ENCODE data around the gene BDNF. TPM values are rescaled to one million over a fixed set of nuclear protein-coding genes. Genes with fewer than 3 reads are reported as not detected.

BDNF gene
- total and polyA plus RNA-seq, 2 donors, result 0.24 to 0.52 TPM

DNA sequence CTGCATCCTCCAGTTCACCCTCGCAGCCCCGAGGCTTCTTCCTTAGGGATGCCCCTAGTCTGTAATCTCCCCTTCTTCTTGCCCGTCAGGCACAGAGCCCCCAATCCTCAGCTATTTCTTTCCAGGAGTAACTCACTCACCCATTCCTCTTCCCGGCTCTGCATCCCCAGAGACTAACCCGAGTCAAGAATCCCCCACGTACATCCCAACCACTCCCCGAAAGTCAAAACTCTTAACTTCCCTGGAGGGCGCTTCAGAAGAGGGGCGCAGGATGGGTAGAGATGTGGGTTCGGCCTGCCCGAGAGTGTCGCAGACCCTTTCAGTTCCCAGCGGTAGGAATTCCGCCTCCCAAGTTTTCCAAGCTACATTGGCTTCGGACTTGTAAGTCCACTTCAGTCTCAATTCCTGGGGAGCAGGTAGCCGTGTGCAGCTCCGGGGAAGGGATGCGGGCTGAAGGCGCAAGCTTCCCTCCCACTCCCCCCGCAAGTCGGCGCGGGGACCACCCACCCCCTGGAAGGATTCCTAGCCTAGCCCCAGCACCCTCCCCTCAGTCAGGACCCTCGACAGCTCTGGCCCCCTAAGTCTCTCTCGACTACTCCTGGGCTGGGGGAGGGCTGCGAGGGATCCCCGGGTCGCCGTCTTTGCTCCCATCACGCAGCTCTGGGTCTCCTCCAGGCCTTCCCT, 871 bp downstream of the BDNF start:
- peaks cover 0 to 2% of the 10 kb centered on the region in 2 donors for H3K4me1 ChIP-seq (ENCODE audit: control insufficient read depth in 2 of 2, insufficient read depth in 2 of 2, low read length in 2 of 2)
- peaks cover 2 to 3% of the 10 kb centered on the region in 2 donors for H3K9me3 ChIP-seq (ENCODE audit: control insufficient read depth in 2 of 2, insufficient read depth in 1 of 2, low read length in 1 of 2)
- DNase-seq (ENCODE audit: low read depth in 6 of 9, low spot score in 9 of 9), result no peak
- WGBS, result 5% methylated on average over 30 of the region's 30 CpGs
- peaks cover 44 to 59% of the 10 kb centered on the region in 2 donors for H3K27me3 ChIP-seq (ENCODE audit: control insufficient read depth in 2 of 2, insufficient read depth in 1 of 2, low read length in 1 of 2)
- H3K36me3 ChIP-seq (ENCODE audit: control insufficient read depth in 2 of 2, insufficient read depth in 2 of 2, low read length in 1 of 2), result no peaks in the 10 kb centered on the region
- H3K4me3 ChIP-seq (ENCODE audit: low read length in 2 of 2), result no peak overlapping the region
- H3K27ac ChIP-seq (ENCODE audit: low read depth in 1 of 2, low read length in 1 of 2), result no peak overlapping the region

DNA sequence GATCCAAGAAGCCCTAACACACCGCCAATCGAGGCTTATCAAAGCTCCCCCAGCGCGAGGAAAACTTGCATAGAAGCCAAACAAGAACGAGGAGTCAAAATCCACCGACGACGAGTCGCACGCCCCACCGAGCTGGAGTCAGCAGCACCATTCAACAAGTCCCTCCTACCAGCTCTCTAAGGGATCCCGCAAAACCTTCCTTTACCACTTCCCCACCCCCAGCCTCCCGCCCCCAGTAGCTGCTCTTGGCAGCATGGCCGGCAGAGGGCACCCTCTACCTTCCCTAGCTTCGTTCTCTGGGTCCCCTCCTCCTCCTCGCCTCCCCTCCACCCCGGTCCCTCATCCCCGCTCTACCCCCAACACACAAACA, 1.4 kb downstream of the BDNF start:
- Histone ChIP-seq H3K27ac (ENCODE audit: low read depth in 1 of 2, low read length in 1 of 2) (no peak overlapping the region), H3K27me3 (ENCODE audit: control insufficient read depth in 2 of 2, insufficient read depth in 1 of 2, low read length in 1 of 2) (peaks cover 44 to 59% of the 10 kb centered on the region in 2 donors), H3K4me1 (ENCODE audit: control insufficient read depth in 2 of 2, insufficient read depth in 2 of 2, low read length in 2 of 2) (peaks cover 0 to 2% of the 10 kb centered on the region in 2 donors), H3K9me3 (ENCODE audit: control insufficient read depth in 2 of 2, insufficient read depth in 1 of 2, low read length in 1 of 2) (peaks cover 2 to 3% of the 10 kb centered on the region in 2 donors), H3K36me3 (ENCODE audit: control insufficient read depth in 2 of 2, insufficient read depth in 2 of 2, low read length in 1 of 2) (no peaks in the 10 kb centered on the region), H3K4me3 (ENCODE audit: low read length in 2 of 2) (no peak overlapping the region)
- peak in 8 of 9 donors; percentile 5 to 59 (median 26) for DNase-seq (ENCODE audit: low read depth in 6 of 9, low spot score in 9 of 9)
- WGBS, result 1% methylated on average over 18 of the region's 18 CpGs

DNA sequence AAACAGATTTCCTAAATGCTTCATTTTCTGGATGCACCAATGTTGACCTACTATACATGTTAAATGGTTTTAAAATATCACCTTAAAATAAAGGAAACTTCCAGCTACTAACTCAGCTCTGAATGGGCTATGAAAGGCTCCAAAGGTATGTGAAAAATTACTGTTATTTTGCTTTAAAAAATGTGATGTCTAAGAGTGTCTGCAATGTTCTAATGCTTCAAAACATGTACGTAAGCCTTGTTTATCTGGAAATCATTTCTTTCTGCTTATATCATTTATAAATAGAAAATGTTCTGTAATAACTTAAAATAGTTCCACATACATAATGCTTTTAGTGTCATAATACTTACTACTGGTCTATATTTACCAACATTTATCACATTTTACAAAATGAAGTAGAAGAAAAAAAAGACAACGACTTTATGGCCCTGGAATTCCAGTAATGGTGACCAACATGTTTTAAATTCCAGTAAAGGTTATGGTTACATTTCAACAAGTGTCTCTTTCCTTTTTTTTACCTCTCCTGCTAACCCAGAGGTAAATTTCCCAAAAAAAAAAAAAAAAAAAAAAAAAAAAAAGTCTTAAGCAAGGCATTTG, 2.5 kb downstream of the BDNF start:
- peaks cover 43 to 54% of the 10 kb centered on the region in 2 donors for H3K27me3 ChIP-seq (ENCODE audit: control insufficient read depth in 2 of 2, insufficient read depth in 1 of 2, low read length in 1 of 2)
- 65% methylated on average over 2 of the region's 2 CpGs for WGBS

DNA sequence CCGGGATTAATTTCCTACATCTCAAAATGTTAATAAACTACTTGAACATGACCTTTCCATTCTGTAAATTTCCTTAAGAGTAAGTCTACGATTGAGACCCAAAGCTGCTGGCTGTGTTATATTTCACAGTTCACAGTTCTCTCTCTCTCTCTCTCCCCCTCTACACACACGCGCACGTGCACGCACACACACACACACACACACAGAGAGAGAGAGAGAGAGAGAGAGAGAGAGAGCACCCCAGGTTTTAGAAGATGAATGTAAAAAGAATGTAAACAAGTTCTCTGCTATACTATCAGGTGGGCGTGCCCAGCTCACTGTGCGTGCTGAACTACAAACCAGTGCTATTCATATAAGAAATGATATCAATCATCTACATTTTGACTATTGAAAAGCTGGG, 3.3 kb downstream of the BDNF start:
- 44% methylated on average over 8 of the region's 8 CpGs for WGBS
- no peaks in the 10 kb centered on the region for H3K36me3 ChIP-seq (ENCODE audit: control insufficient read depth in 2 of 2, insufficient read depth in 2 of 2, low read length in 1 of 2)
- H3K4me3 ChIP-seq (ENCODE audit: low read length in 2 of 2), result no peak overlapping the region
- peaks cover 2 to 3% of the 10 kb centered on the region in 2 donors for H3K9me3 ChIP-seq (ENCODE audit: control insufficient read depth in 2 of 2, insufficient read depth in 1 of 2, low read length in 1 of 2)
- peaks cover 37 to 47% of the 10 kb centered on the region in 2 donors for H3K27me3 ChIP-seq (ENCODE audit: control insufficient read depth in 2 of 2, insufficient read depth in 1 of 2, low read length in 1 of 2)
- H3K4me1 ChIP-seq (ENCODE audit: control insufficient read depth in 2 of 2, insufficient read depth in 2 of 2, low read length in 2 of 2), result peaks cover 0 to 2% of the 10 kb centered on the region in 2 donors
- no peak for DNase-seq (ENCODE audit: low read depth in 6 of 9, low spot score in 9 of 9)
- H3K27ac ChIP-seq (ENCODE audit: low read depth in 1 of 2, low read length in 1 of 2), result no peak overlapping the region

More for the DNA sequence above, 2.5 kb downstream of the BDNF start:
- no peak overlapping the region for H3K27ac ChIP-seq (ENCODE audit: low read depth in 1 of 2, low read length in 1 of 2)
- H3K4me3 ChIP-seq (ENCODE audit: low read length in 2 of 2), result no peak overlapping the region
- H3K4me1 ChIP-seq (ENCODE audit: control insufficient read depth in 2 of 2, insufficient read depth in 2 of 2, low read length in 2 of 2), result peaks cover 0 to 2% of the 10 kb centered on the region in 2 donors
- no peaks in the 10 kb centered on the region for H3K36me3 ChIP-seq (ENCODE audit: control insufficient read depth in 2 of 2, insufficient read depth in 2 of 2, low read length in 1 of 2)
- no peak for DNase-seq (ENCODE audit: low read depth in 6 of 9, low spot score in 9 of 9)
- H3K9me3 ChIP-seq (ENCODE audit: control insufficient read depth in 2 of 2, insufficient read depth in 1 of 2, low read length in 1 of 2), result peaks cover 2 to 3% of the 10 kb centered on the region in 2 donors

DNA sequence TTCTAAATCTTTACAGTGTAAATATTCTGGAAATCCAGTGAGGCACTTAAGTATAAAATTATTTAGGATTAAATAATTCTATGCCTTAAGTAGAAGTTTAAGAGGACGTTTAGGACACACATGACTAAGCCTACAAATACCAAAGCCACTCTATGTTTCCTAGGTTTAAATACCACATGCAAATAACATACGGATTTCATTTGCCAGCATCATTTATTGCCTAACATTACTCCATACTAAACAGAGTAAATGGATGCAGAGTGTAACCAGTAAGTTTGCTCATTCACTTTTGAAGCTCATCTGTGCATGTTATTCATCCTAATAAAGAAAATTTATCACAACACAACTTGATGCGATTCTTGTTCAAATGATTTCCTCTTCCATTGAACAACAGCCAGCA, 4.1 kb downstream of the BDNF start:
- WGBS, result 65% methylated on average over 3 of the region's 3 CpGs
- Histone ChIP-seq H3K27ac (ENCODE audit: low read depth in 1 of 2, low read length in 1 of 2) (no peak overlapping the region), H3K27me3 (ENCODE audit: control insufficient read depth in 2 of 2, insufficient read depth in 1 of 2, low read length in 1 of 2) (peaks cover 28 to 38% of the 10 kb centered on the region in 2 donors)

DNA sequence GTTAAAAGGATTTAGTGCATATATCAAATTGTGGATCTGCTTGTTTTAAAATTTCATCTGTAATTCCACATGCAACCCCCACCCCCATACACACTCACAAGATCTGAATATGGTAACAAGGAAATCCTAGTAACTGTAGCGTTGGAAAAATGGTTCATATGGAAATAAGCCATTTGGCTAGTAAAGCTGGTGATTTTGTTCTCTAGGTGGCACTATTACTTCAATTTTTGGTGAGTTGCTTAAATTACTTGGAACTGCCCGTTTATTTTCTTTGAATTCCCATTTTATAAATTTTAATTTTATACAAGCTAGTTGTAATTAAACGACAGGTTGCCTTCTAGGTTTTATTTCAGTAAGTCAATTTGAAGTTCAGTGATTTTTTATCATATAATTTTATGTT, 5.3 kb downstream of the BDNF start:
- Histone ChIP-seq H3K27ac (ENCODE audit: low read depth in 1 of 2, low read length in 1 of 2) (no peak overlapping the region), H3K27me3 (ENCODE audit: control insufficient read depth in 2 of 2, insufficient read depth in 1 of 2, low read length in 1 of 2) (peaks cover 17 to 28% of the 10 kb centered on the region in 2 donors), H3K9me3 (ENCODE audit: control insufficient read depth in 2 of 2, insufficient read depth in 1 of 2, low read length in 1 of 2) (peaks cover 2 to 3% of the 10 kb centered on the region in 2 donors), H3K4me3 (ENCODE audit: low read length in 2 of 2) (no peak overlapping the region), H3K36me3 (ENCODE audit: control insufficient read depth in 2 of 2, insufficient read depth in 2 of 2, low read length in 1 of 2) (no peaks in the 10 kb centered on the region), H3K4me1 (ENCODE audit: control insufficient read depth in 2 of 2, insufficient read depth in 2 of 2, low read length in 2 of 2) (peaks cover 0 to under 1% of the 10 kb centered on the region in 2 donors)
- no peak for DNase-seq (ENCODE audit: low read depth in 6 of 9, low spot score in 9 of 9)
- WGBS, result 30% methylated on average over 3 of the region's 3 CpGs

More for the DNA sequence above, 4.1 kb downstream of the BDNF start:
- no peaks in the 10 kb centered on the region for H3K36me3 ChIP-seq (ENCODE audit: control insufficient read depth in 2 of 2, insufficient read depth in 2 of 2, low read length in 1 of 2)
- H3K4me3 ChIP-seq (ENCODE audit: low read length in 2 of 2), result no peak overlapping the region
- no peak for DNase-seq (ENCODE audit: low read depth in 6 of 9, low spot score in 9 of 9)
- H3K9me3 ChIP-seq (ENCODE audit: control insufficient read depth in 2 of 2, insufficient read depth in 1 of 2, low read length in 1 of 2), result peaks cover 2 to 3% of the 10 kb centered on the region in 2 donors
- H3K4me1 ChIP-seq (ENCODE audit: control insufficient read depth in 2 of 2, insufficient read depth in 2 of 2, low read length in 2 of 2), result peaks cover 0 to 2% of the 10 kb centered on the region in 2 donors

DNA sequence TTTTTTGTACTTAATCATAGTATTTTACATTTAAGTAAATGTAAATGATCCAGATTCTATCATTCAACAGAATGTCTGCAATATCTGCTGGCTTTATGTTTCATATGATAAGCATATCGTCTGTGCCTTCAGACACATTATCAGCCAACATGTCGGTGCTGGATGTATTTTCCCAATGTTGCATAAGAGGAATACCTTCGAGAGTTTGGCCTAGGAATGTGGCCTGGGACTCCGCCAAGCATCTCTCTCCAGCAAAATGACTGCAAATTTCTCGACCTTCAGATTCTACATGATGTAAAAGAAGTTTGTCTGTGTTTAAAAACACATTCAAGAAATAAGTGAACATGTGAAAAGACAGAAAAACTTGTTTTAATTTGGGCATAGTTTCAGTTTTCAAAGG, 6.9 kb downstream of the BDNF start:
- 88% methylated on average over 5 of the region's 5 CpGs for WGBS
- Histone ChIP-seq H3K4me1 (ENCODE audit: control insufficient read depth in 2 of 2, insufficient read depth in 2 of 2, low read length in 2 of 2) (no peaks in the 10 kb centered on the region), H3K4me3 (ENCODE audit: low read length in 2 of 2) (no peak overlapping the region), H3K36me3 (ENCODE audit: control insufficient read depth in 2 of 2, insufficient read depth in 2 of 2, low read length in 1 of 2) (no peaks in the 10 kb centered on the region), H3K27me3 (ENCODE audit: control insufficient read depth in 2 of 2, insufficient read depth in 1 of 2, low read length in 1 of 2) (peaks cover 2 to 13% of the 10 kb centered on the region in 2 donors), H3K27ac (ENCODE audit: low read depth in 1 of 2, low read length in 1 of 2) (no peak overlapping the region), H3K9me3 (ENCODE audit: control insufficient read depth in 2 of 2, insufficient read depth in 1 of 2, low read length in 1 of 2) (no peaks in the 10 kb centered on the region)
- DNase-seq (ENCODE audit: low read depth in 6 of 9, low spot score in 9 of 9), result no peak

DNA sequence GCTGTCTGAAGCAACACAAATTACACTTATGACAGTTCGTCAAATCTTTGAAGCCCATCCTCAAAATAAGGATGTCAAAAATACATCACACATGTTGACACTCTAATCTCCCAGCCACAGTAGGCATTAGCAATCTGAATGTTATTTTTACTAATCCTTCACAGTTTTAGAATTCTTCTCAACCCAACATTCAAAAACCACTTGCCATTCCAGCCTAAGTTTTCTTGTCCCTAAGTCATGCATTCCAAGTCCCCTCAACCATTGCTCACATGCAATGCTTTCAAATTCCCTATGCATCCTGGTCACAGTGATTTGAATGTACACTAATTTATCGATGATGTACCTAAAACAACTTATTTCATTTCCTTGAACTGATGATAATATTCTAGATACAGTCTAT, 7.5 kb downstream of the BDNF start:
- H3K36me3 ChIP-seq (ENCODE audit: control insufficient read depth in 2 of 2, insufficient read depth in 2 of 2, low read length in 1 of 2), result no peaks in the 10 kb centered on the region
- H3K27ac ChIP-seq (ENCODE audit: low read depth in 1 of 2, low read length in 1 of 2), result no peak overlapping the region
- peaks cover 2 to 8% of the 10 kb centered on the region in 2 donors for H3K27me3 ChIP-seq (ENCODE audit: control insufficient read depth in 2 of 2, insufficient read depth in 1 of 2, low read length in 1 of 2)
- H3K9me3 ChIP-seq (ENCODE audit: control insufficient read depth in 2 of 2, insufficient read depth in 1 of 2, low read length in 1 of 2), result no peaks in the 10 kb centered on the region
- no peaks in the 10 kb centered on the region for H3K4me1 ChIP-seq (ENCODE audit: control insufficient read depth in 2 of 2, insufficient read depth in 2 of 2, low read length in 2 of 2)
- no peak overlapping the region for H3K4me3 ChIP-seq (ENCODE audit: low read length in 2 of 2)
- 94% methylated on average over 2 of the region's 2 CpGs for WGBS
- DNase-seq (ENCODE audit: low read depth in 6 of 9, low spot score in 9 of 9), result no peak

DNA sequence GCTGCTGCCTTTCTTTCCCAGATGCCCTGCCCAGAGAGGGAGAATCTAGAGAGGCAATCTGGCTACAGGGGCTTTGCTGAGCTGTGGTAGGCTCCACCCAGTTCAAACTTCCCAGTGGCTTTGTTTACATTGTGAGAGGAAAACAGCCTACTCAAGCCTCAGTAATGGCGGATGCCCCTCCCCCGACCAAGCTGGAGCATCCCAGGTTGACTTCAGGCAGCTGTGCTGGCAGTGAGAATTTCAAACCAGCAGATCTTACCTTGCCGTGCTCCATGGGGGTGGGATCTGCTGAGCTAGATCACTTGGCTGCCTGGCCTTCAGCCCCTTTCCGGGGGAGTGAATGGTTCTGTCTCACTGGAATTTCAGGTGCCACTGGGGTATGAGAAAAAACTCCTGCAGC, 12.2 kb downstream of the BDNF start:
- DNase-seq (ENCODE audit: low read depth in 6 of 9, low spot score in 9 of 9), result no peak
- H3K27ac ChIP-seq (ENCODE audit: low read depth in 1 of 2, low read length in 1 of 2), result no peak overlapping the region
- H3K36me3 ChIP-seq (ENCODE audit: control insufficient read depth in 2 of 2, insufficient read depth in 2 of 2, low read length in 1 of 2), result no peaks in the 10 kb centered on the region
- no peaks in the 10 kb centered on the region for H3K4me1 ChIP-seq (ENCODE audit: control insufficient read depth in 2 of 2, insufficient read depth in 2 of 2, low read length in 2 of 2)
- no peak overlapping the region for H3K4me3 ChIP-seq (ENCODE audit: low read length in 2 of 2)
- 96% methylated on average over 4 of the region's 4 CpGs for WGBS
- H3K27me3 ChIP-seq (ENCODE audit: control insufficient read depth in 2 of 2, insufficient read depth in 1 of 2, low read length in 1 of 2), result no peaks in the 10 kb centered on the region
- no peaks in the 10 kb centered on the region for H3K9me3 ChIP-seq (ENCODE audit: control insufficient read depth in 2 of 2, insufficient read depth in 1 of 2, low read length in 1 of 2)

Data from thymus (tissue), 11 donors.